Body of pancreas (tissue), 4 donors: ENCODE measurements around the gene NUP205.

ENCODE experiments used
- POLR2A ChIP-seq, 3 donors: fragments of 450-650 bp; IDR thresholded peaks; one replicate each; pipeline ENCODE4 v1.6.1; 2016; ENCODE audit warnings: antibody characterized with exemption in 3 of 3, mild to moderate bottlenecking in 2 of 3
- TF ChIP-seq, protein P1 (sequence below), 7 experiments: fragments of 450-650 bp in 4 of 7; fragments of 200-600 bp in 3 of 7; sonication (generic) in 3 of 7; IDR thresholded peaks; one replicate each; pipeline ENCODE4 v1.5.1; 2016 to 2019; ENCODE audit warnings: antibody characterized with exemption in 7 of 7

- TF ChIP-seq, protein P1, sequence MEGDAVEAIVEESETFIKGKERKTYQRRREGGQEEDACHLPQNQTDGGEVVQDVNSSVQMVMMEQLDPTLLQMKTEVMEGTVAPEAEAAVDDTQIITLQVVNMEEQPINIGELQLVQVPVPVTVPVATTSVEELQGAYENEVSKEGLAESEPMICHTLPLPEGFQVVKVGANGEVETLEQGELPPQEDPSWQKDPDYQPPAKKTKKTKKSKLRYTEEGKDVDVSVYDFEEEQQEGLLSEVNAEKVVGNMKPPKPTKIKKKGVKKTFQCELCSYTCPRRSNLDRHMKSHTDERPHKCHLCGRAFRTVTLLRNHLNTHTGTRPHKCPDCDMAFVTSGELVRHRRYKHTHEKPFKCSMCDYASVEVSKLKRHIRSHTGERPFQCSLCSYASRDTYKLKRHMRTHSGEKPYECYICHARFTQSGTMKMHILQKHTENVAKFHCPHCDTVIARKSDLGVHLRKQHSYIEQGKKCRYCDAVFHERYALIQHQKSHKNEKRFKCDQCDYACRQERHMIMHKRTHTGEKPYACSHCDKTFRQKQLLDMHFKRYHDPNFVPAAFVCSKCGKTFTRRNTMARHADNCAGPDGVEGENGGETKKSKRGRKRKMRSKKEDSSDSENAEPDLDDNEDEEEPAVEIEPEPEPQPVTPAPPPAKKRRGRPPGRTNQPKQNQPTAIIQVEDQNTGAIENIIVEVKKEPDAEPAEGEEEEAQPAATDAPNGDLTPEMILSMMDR (IDR thresholded peaks at IDR 0.05), result peak in 6 of 7 experiments; percentile 40 to 64 (median 51)
- TF ChIP-seq POLR2A (IDR thresholded peaks at IDR 0.05), result no peak
Observed at GRCh38 chr7:135512135-135512887, 45.4 kb upstream of the NUP205 start.
